GM21526 (cell line): Measurements from ENCODE around the gene ADAMTS19.
A peak's percentile ranks its signal among the peaks of the same experiment; 100 is the strongest.
"Not testable (repeated sequence)": the region's sequence is repeated elsewhere in the genome, so short reads cannot be mapped to it uniquely, and the experiment has no call there.

Experiments used
- ATAC-seq: cut with Tn5 transposase; IDR thresholded peaks from one replicate; pipeline ENCODE4 v1.9.1; 2021; ENCODE audit warnings: moderate library complexity; ENCODE audit not compliant: unreplicated experiment, low FRiP score

ADAMTS19 gene

DNA sequence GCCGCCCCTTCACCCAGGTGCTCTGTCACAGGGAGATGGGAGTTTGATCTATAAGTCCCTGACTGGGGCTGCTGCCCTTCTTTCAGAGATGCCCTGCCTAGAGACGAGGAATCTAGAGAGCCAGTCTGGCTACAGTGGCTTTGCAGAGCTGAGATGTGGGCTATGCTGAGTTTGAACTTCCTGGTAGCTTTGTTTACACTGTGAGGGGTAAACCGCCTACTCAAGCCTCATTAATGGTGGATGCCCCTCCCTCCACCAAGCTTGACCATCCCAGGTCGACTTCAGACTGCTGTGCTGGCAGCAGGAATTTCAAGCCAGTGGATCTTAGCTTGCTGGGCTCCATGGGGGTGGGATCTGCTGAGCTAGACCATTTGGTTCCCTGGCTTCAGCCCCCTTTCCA, 124.4 kb downstream of the ADAMTS19 start:
- not testable (repeated sequence) for ATAC-seq

DNA sequence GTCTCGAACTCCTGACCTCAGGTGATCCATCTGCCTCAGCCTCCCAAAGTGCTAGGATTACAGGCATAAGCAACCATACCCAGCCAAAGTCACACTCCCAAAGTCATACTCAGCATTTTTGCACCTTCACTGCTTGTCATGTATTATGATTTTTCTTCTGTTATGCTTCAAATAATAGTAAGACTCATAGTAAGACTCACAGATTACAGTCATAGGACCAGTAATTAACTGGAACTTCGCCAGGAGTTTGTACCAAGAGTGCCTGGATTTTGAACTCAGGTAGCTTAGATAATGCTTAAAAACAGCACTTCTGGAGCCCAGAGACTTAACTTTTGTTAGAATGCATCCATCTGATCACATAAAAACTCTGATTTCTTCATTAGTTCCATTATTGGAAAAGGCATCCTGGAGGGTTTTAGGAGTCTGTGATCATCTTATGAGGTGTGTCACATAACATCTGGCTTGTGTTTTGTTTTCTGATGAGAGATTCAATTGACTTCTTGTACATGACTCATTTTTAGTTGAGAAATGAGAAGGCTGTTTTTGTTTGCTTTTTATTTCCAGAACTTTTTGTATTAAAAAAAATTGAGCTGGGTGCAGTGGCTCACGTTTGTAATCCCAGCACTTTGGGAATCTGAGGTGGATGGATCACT, 131.5 kb downstream of the ADAMTS19 start:
- ATAC-seq: no peak

DNA sequence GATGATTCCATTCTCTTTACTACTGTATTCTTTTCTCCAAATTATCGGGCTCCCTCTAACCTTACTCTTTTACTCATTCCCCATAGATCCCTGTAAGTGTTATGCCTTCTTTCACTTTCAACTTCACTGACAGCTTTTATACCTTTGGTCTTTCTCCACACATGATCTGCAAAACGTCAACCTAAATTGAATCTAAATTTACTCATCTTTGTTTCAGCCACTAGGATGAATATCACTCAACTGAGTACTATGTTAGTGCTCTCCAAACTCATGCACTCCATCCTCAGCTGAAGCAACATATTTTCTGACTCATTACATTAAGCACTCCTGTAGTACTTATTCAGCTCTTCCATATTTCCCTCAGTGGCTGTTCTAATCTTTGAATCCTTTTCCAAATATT, 133.4 kb downstream of the ADAMTS19 start:
- ATAC-seq: no peak

DNA sequence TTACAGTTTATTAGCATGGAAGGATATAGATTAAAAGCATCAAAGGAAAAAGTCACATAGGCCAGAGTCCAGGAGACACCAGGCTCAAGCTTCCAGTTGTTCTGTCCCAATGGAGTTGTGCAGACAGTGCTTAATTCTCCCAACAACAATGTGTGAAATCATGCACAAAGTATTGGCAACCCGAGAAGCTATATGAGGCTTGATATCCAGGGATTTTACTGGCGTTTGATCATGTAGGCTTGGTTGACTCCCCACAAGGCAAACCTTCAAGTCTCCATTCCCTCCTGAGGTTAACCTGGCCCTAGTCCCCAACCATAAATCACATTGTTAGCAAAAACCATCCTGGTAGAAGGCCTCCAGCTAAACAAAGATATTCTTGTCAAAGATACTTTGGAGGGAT, 141.5 kb downstream of the ADAMTS19 start:
- ATAC-seq: no peak

DNA sequence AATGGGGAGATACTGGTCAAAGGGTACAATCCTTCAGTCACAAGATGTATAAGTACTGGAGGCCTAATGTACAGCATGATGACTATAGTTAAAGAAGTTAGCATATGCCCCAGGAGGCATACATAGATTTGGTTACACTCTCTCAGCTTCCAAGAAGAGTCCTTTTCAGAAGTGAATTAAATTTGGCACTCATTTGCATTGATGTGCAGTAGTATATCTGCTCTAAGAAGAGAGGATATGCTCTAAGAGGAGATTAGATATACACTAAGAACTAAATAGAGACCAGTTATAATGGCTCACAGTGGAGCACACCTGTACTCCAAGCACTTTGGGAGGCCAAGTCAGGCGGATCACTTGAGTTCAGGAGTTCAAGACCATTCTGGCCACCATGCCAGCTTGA, 148.3 kb downstream of the ADAMTS19 start:
- no peak for ATAC-seq

DNA sequence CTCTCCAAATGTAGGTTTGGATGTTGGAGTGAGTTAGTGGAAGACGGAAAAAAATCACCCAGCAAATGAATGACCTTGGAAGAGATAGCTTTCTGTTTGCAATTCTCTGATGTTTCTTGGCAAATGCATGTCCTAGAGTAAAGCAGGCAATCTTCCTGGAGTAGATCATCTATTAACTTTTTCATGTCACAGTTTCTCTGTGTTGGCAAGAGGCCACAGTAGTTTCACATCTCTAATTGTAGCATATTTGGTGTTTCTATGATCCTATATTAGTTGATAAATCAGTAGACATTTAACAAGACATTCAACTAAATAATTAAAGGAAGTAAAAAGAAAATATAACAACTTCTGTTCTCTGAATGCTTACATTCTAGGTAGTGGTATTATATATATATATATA, 149.6 kb downstream of the ADAMTS19 start:
- no peak for ATAC-seq

DNA sequence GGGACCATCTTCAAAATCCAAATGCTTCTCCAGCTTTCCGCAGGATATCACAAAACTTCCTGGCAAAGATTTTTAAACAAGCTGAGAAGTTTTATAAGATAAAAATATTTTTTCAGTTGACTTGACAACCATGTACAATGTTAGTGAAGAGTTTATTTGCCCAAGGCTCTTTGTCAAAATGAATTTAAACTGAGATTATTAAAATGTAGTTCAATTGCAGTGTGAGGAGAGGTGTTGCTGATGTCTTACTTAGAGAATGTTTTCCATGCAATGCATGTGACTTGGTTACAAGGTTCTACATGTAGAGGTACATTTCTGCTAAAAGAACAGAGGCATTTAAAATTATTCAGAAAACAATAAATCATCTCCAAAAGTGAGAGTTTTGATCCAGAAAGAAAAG, 156.4 kb downstream of the ADAMTS19 start:
- no peak for ATAC-seq

DNA sequence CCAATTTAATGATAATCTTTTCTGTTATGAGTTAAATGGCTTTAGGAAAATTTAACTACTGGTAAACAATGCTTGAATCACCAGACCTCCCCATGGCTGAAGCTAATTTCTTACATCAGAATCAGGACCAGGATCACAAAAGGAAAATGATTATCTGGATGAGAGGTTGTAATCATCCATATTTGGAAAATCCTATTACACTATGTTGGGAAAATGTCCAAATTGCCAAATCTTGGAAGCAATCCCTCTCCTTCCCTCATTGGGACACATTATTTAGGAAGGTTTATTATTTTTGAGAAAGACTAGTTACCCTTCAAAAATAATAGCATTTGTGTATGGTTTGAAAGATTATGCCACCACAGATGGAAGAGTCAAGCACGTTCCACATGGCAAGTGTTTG, 157.1 kb downstream of the ADAMTS19 start:
- ATAC-seq: no peak

DNA sequence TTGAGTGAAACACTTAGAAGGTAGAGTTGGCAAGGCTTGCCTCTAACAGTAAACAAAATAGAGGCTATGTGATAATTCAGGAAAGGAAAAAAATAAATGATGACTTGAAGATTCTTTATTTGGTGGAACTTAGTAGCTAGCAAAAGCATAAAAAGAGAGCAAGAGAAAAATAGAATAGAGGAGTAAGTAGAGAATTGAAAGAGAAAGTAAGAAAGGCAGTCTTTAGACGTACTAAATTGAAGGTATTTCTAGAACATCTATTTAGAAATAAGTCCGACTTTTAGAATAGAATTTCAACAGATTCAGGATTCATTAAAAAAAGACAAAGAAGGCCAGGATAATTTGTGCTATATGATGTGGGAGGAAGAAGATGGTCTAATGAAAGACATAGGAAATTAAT, 159.7 kb downstream of the ADAMTS19 start:
- ATAC-seq: no peak

DNA sequence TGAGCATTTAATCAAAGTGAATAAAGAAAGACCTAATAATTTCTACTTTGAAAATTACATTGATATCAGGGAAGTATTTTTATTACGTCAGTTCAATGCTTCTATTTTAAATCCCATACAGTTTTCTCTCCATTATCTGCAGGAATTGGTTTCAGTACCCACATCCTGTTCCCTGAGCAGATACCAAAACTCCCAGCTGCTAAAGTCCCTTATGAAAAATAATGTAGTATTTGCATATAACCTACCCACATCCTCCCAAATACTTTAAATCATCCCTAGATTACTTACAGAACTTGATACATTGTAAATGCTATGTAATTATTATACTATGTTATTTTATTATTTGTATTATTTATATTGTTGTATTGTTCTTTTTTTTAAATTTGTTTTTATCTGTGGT, 162.4 kb downstream of the ADAMTS19 start:
- ATAC-seq: no peak

DNA sequence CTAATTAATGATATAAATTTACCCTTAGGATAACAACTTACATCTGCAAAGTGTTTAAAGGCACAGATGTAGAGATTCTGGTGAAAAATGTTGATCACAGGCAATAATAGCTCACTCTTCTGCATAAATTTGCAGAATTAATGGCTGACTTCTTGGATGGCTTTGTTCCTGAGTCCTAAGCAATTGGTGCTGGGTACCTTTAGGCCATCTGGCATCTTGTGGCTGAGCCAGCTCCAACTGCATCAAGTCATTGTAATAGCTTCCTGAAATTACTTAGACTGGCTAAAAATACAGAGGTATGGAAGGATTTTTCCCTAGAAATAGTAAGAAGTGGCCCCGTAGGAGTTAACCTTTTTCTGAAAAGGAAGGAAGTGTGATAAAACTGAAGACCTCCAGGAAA, 169.5 kb downstream of the ADAMTS19 start:
- no peak for ATAC-seq

DNA sequence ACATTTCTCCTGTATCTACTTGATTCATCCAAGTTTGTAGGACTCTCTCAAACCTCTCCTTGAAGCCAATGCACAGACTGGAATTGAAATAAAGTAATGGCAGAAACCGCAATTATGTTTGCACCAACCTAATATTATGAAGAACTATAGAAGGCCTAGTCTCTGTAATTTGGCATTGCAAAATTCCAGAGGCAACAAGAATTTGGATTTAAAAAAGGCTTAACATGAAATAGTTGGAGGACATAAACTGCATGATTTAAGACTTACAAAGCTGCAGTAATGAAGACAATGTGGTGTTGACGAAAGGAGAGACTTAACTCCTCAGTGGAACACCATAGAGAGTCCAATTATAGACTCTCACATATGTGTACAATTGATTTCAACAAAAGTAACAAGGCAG, 170.0 kb downstream of the ADAMTS19 start:
- no peak for ATAC-seq

DNA sequence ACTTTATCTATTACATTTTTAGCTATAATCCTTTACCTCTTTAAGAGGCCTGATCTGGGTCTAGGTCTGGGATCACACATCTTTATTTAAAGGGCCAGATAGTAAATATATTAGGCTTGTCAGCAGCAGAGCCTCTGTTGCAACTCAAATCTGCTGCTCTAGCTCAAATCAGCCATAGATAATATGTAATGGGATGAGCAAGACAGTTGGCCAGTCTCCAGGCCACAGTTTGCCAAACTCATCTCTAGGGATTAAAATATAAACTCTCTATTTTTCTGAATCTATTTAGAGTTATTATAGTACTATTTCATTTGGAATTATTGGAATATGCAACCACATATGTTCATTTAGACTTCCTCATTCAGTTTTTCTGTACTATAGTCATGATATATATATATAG, 171.9 kb downstream of the ADAMTS19 start:
- ATAC-seq: no peak

DNA sequence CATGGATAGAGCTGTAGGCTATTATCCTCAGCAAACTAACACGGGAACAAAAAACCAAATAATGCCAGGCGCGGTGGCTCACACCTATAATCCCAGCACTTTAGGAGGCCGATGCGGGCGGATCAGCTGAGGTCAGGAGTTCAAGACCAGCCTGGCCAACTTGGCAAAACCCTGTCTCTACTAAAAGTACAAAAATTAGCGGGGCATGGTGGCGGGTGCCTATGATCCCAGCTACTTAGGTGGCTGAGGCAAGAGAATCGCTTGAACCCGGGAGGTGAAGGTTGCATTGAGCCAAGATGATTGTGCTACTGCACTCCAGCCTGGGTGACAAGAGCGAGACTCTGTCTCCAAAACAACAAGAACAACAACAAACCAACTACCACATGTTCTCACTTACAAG, 177.4 kb downstream of the ADAMTS19 start:
- ATAC-seq: not testable (repeated sequence)

DNA sequence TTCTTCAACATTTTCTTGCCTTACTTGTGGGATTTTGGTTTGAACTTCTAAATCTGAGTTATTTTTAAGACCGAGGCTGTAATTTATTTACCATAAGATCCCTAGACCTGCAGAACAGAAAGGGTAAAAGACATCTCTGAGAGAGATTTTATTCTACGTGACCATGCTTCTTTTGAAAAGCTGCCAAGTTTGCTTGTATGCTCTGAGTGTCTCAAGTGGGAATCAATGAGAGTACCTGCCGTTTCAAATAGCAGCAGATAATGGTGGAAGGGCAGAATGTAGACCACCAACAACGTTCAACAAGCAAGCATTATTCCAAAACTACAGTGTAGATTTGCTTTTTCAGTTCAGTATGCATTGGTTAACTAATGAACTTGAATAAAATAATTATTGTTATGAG, 179.2 kb downstream of the ADAMTS19 start:
- no peak for ATAC-seq

DNA sequence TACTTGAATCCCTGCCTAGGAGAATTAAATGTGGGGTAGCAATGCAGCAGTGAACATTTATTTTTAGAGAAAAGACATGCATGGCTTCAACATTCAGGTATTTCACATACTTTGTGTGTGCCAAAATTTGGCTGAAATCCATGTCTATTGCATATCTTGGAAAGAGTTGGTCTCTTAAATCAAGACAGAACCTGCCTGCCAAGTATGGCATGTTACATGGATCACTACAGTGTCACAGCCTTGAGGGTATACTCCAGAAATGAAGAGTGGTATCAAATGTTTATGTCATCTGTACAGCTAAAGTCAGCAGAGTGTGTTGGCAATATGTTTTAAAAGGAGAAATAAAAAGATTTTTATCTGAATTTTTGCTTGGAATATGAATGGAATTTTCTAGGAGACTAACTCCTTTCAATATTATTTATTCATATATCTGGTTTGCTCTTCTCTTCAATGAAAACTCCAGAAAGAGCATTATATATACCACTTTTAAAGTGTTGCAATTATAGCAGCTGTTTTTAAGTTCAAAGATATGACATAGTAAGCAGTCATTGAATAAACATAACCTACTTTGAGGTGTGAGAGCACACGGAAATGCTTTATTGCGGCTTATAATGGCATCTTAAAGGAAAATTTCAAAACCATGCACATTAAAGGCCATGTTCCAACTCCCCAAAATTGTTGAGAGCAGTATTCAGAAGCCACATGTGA, 192.4 kb downstream of the ADAMTS19 start:
- ATAC-seq: no peak

DNA sequence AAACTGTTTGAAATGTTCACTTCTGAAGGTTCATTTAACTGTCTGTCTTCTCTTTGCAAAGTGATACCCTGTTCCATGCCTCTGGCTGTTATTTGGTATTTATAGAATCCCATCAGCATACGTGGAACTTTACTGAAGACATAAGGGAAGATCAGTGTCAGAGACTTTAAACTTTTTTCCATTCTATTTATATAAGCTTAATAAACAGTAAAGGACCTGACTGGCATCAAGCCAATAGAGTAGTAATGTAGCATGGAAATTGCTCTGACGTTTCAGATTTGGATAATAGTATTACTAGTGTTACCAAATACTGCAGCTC, 192.9 kb downstream of the ADAMTS19 start:
- ATAC-seq: no peak

DNA sequence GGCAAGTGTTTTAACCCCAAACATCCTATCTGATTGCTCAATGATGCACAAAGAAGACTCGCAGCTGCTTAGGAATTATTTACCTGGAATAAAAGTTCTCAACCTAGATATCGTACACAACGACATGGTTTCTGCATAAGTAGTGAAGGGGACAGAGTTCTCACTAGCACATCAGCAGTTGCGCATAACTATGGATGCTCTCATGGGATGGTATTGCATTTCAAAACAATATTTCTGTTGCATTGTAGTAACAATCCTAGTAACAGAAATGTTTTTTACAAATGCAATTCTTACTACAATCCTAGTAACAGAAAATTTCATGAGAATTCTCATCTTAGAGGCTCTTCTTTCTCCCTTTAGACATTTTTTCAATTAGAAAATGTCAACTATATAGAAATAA, 193.3 kb downstream of the ADAMTS19 start:
- no peak for ATAC-seq

DNA sequence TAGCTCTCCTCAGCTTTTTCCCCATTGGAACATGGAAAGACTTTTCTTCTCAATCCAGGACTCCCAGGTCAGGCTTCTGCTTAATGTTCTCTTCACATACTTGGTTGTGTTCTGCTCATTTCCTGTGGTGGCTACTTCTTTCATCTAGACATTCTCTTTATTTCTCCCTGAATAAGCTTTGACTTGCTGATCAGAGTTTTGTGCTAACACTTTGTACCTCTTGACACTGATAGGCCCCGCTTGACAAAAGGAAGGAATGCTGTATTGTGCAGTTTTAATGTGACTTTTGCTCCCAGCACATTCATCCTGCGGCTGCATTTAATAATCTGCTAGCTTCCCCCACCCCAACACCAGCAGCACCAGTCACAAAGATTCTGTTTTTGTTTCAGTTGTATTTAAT, 196.9 kb downstream of the ADAMTS19 start:
- ATAC-seq: no peak

DNA sequence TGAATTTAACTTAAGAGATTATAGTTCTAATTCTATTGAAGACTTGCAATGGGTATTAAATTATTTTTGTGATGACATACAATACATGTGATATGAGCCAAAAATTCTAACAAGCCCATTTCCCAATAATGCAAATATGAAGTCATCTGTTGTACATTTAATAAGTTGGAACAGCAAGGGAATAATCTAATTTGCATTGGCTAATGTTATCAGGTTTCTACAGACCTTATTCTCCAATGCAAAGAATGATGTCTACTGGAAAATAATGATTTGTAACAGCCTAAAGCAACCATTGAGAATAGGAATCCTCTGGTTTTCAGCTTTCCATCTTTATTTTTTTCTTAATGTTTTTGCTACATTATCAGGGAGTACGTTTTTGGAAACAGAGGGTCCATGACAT, 198.7 kb downstream of the ADAMTS19 start:
- ATAC-seq: no peak

DNA sequence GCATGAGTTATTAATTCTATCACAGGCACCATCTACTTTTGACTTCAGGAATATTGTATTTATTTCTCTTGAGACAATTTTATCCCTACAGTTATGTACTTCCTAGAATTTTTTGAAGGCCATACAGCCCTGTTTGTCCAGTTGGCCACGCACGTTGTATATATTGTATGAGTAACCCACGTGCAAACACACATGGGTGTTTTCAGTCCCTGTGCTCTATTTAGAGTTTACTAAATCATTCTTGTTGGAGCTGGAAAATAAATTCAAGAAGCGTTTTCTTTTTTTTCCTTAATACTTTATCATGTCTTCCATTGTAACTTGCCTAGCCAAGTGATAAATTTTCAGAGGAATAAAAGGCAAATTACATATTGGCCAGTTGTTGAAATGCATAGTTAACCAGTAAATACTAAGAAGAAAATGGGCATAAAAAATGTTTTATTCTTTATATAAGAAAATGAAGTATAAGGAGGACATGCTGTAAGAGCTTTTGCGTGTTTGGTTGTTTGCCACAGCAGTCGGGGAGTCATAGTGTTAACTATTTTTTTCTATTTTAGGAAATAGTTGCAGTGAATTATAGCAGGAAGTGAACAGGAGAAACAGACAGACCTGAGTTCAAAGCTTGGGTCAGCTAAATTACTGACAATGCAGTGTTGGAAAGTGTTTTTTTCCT, 201.4 kb downstream of the ADAMTS19 start:
- ATAC-seq: no peak

DNA sequence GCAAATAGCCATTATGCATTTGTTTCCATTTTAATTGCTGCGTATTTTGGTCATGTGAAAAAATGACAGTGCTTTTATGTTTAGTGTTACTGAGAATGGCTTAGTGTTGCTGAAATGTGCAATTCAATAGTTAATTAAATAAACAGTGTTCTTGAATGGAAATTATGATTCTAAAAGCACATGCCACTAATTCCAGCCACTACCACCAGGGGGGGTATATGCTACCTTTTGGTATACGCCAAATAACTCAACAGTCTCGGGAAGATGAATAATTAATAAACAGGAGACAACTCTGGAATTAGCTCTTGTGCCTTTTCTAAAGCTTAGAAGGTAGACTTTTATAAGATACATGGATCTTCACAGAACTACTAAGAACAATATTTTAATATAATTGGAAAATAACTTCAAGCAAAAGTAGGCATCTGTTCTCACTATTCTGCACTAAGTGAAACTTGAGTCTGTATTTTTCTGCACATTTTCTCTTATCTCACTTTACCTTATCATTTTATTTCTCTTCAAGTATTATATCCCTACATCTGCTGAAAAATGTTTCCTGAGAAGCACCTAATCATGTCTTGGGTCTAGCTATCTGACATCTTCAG, 204.3 kb downstream of the ADAMTS19 start:
- ATAC-seq: peak; percentile 83
